Heart left ventricle (tissue), 16 donors: ENCODE measurements around the gene PIK3R6. TPM values are rescaled to one million over a fixed set of nuclear protein-coding genes. Genes with fewer than 3 reads are reported as not detected.

Experiments used
- ATAC-seq, 4 donors: fragments of 200-7000 bp; cut with Tn5 transposase; one replicate each; pipeline ENCODE4 v1.9.1; 2020 to 2022; ENCODE audit warnings: moderate library complexity in 4 of 4, mild to moderate bottlenecking in 3 of 4, moderate number of reproducible peaks in 1 of 4
- DNase-seq, 5 donors: peaks; one replicate each; pipeline ENCODE4 v3.0.0-alpha.2; 2020
- H3K27ac ChIP-seq, 12 donors: fragments of 200-600 bp; sonication (generic) in 4 of 12; one replicate each; pipeline versions ENCODE4 v1.5.0 to v1.8.0; 2016 to 2022; ENCODE audit warnings: mild to moderate bottlenecking in 2 of 12
- H3K27me3 ChIP-seq, 9 donors: fragments of 200-600 bp; sonication (generic) in 2 of 9; one replicate each; pipeline versions ENCODE4 v1.5.1 to v1.8.0; 2016 to 2022; ENCODE audit warnings: mild to moderate bottlenecking in 3 of 9
- H3K36me3 ChIP-seq, 9 donors: fragments of 200-600 bp; sonication (generic) in 2 of 9; one replicate each; pipeline versions ENCODE4 v1.5.0 to v1.8.0; 2018 to 2022; ENCODE audit warnings: mild to moderate bottlenecking in 2 of 9
- H3K4me1 ChIP-seq, 12 donors: fragments of 200-600 bp; sonication (generic) in 4 of 12; one replicate each; pipeline versions ENCODE4 v1.5.0 to v1.8.0; 2016 to 2022; ENCODE audit warnings: mild to moderate bottlenecking in 3 of 12
- H3K4me3 ChIP-seq, 12 donors: fragments of 200-600 bp; sonication (generic) in 4 of 12; one replicate each; pipeline versions ENCODE4 v1.5.0 to v1.8.0; 2017 to 2022; ENCODE audit warnings: mild to moderate bottlenecking in 9 of 12, moderate library complexity in 4 of 12
- H3K9me3 ChIP-seq, 12 donors: fragments of 200-600 bp; sonication (generic) in 4 of 12; one replicate each; pipeline versions ENCODE4 v1.5.0 to v1.8.0; 2016 to 2022; ENCODE audit warnings: mild to moderate bottlenecking in 1 of 12
- POLR2A ChIP-seq, 2 donors: fragments of 450-650 bp; IDR thresholded peaks; one replicate each; pipeline ENCODE4 v1.6.1; 2017; ENCODE audit warnings: antibody characterized with exemption in 2 of 2, mild to moderate bottlenecking in 2 of 2, moderate library complexity in 2 of 2
- WGBS, 4 donors: extraction: QIAGEN DNeasy Blood & Tissue Kit in 2 of 4; methylation state at CpG; one replicate each; pipeline versions ENCODE4 v1.1.5 to v1.1.7; 2013 to 2018; 5-methylcytosine and 5-hydroxymethylcytosine counted together
- intact Hi-C, 10 donors: fragments of 100-400 bp; cut with DNase I; formaldehyde crosslinking; loops; one replicate each; pipeline versions ENCODE4 v1.11.1 to v1.14.2; 2022
- polyA plus RNA-seq, 2 donors: library from polyadenylated mRNA; stranded (reverse); fragments of 200-250 nt; gene quantifications; one replicate each; pipeline ENCODE4 v1.2.3, GENCODE V29; 2013
- total RNA-seq, 9 donors: library from RNA; depleted of rRNA in 2 of 9; stranded (reverse); fragments of >200 nt in 2 of 9; fragmentation: NEBNext Ultra II Directional in 3 of 9; extraction: Animal tissue kit (Norgen Biotek cat#: 25700) in 3 of 9; gene quantifications; one replicate each; pipeline versions ENCODE4 v1.1.0 to v1.2.4, GENCODE V29; 2016 to 2023
- TF ChIP-seq, protein P1 (sequence below), 12 donors: fragments of 200-600 bp; sonication (generic) in 4 of 12; IDR thresholded peaks; one replicate each; pipeline versions ENCODE4 v1.5.0 to v1.8.0; 2018 to 2022; ENCODE audit warnings: antibody characterized with exemption in 12 of 12, mild to moderate bottlenecking in 5 of 12
- donor health status: ischemic (EF 13 %, LVEDD 7.1; RV severe dilation, severe dysfunction).
- donor health status: healthy with polysubstance abuse.
- donor health status: DM: no; HTN: yes; CAD: no.
- donor health status: DM: no; HTN: no; CAD: no.
- donor health status: ischemic (EF 25% LVEDD 6.9; RV normal size, moderate dysfunction).
- donor health status: ischemic (EF 25% LVEDD 5.7; RV mildly dilated, moderate dysfunction).
- donor health status: healthy.
- donor health status: DM: yes; HTN: yes; CAD: no.
- donor health status: ischemic (EF 35%, LVEDD 5.7; RV mildly dilated, moderate dysfunction).
- donor health status: nonischemic (EF 11% LVEDD 7.7; RV severe dilation, severe dysfunction).
- donor health status: DM: yes; HTN: yes; CAD: no.
- donor health status: PGD.
- donor health status: ischemic (EF 29% LVEDD 5.4; RV normal size, mild dysfunction).
- donor health status: nonischemic (EF 23%, LVEDD 6.1; RV moderate dilation, normal function).

The PIK3R6 gene
- total and polyA plus RNA-seq, 11 donors, result 0.21 to 5.4 (median 1.0) TPM

DNA sequence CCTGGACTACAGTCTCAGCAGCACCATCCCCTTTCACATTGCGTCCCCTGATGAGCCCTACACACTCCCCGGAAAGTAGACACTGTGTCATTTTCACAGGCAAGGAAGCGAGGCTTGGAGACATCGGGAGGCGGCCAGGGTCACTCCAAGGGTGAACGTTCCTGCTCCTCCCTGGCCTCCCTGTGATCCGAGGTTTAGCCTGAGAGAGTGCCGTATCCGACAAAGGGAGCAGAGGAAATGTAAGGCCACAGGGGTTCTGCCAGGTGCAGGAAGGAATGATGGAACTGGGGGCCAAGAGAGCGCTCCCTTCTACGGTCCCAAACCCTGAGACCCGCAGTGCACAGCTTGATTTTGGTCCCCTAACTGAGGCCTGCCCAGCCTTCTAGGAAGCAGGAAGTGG lies 8.0 kb upstream of the PIK3R6 start:
- 74 to 84% (median 80%) methylated on average over 12 of the region's 12 CpGs for WGBS, 4 donors

DNA sequence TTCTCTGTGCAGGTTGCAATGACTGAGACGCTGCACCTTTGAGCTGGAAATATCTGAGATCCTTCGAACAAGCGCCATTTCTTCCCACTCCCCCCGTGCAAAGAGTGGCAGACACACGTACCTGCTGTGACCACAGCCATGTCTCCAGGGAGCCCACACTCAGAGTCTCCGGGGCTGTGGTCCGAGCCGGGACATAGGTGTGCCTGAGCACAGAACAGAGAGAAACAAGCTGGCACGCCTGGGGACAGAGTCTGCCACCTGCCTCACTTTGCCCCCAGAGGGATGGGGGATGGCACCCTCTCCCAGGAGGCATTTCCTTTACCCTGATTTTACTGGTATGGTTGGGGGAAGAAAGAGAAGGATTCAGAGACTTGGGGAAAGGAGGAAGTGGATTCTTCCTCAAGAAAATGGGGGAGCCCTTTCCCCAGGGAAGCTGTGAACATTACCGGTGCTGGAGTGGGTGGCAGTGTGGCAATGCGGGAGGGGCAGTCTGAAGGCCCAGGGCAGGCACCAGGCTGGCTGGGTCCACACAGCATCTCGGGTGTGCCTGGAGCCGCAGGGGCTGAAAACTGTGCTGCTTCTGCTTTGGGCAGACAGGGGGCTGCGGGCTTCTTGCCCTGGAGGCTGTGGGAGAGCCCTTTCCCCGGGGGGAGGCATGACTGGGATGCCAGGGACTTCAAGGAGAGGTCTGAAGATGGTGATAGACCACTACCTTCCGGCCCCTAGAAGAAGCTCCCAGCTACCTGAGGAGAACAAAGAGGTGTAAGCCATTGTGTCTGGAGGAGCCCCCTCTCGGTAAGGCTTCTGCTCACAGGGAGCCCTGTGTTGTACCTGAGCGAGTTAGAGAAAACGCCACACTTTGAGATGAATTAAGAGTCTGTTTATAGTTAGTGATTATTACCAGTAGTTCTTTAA lies 6.6 kb upstream of the PIK3R6 start:
- peaks cover 0 to 27% (median 0%) of the 10 kb centered on the region in 9 donors for H3K27me3 ChIP-seq
- ATAC-seq, result no peak
- H3K9me3 ChIP-seq, result no peaks in the 10 kb centered on the region
- intact Hi-C loops, result no loop called here
- H3K36me3 ChIP-seq, result peaks cover 0 to 4% (median 0%) of the 10 kb centered on the region in 9 donors
- no peak for TF ChIP-seq POLR2A (IDR thresholded peaks at IDR 0.05)
- TF ChIP-seq, protein P1, sequence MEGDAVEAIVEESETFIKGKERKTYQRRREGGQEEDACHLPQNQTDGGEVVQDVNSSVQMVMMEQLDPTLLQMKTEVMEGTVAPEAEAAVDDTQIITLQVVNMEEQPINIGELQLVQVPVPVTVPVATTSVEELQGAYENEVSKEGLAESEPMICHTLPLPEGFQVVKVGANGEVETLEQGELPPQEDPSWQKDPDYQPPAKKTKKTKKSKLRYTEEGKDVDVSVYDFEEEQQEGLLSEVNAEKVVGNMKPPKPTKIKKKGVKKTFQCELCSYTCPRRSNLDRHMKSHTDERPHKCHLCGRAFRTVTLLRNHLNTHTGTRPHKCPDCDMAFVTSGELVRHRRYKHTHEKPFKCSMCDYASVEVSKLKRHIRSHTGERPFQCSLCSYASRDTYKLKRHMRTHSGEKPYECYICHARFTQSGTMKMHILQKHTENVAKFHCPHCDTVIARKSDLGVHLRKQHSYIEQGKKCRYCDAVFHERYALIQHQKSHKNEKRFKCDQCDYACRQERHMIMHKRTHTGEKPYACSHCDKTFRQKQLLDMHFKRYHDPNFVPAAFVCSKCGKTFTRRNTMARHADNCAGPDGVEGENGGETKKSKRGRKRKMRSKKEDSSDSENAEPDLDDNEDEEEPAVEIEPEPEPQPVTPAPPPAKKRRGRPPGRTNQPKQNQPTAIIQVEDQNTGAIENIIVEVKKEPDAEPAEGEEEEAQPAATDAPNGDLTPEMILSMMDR (IDR thresholded peaks at IDR 0.05), result no peak
- no peak for DNase-seq
- 56 to 73% (median 67%) methylated on average over 17 to 19 of the region's 19 CpGs for WGBS, 4 donors
- H3K27ac ChIP-seq, result no peak overlapping the region
- H3K4me3 ChIP-seq, result no peak overlapping the region
- peaks cover 0 to 23% (median 5%) of the 10 kb centered on the region in 12 donors for H3K4me1 ChIP-seq

More for the DNA sequence above, 8.0 kb upstream of the PIK3R6 start:
- Histone ChIP-seq H3K4me1 (peaks cover 0 to 16% (median 5%) of the 10 kb centered on the region in 12 donors), H3K36me3 (peaks cover 0 to 15% (median 0%) of the 10 kb centered on the region in 9 donors), H3K27me3 (peaks cover 0 to 27% (median 0%) of the 10 kb centered on the region in 9 donors), H3K27ac (no peak overlapping the region), H3K4me3 (no peak overlapping the region), H3K9me3 (no peaks in the 10 kb centered on the region)
- ATAC-seq (no peak), DNase-seq (no peak)
- TF ChIP-seq, protein P1 (IDR thresholded peaks at IDR 0.05), result no peak
- TF ChIP-seq POLR2A (IDR thresholded peaks at IDR 0.05), result no peak
- intact Hi-C loops, result no loop called here

- ATAC-seq (peak in 2 of 4 donors; percentile 31 to 71), DNase-seq (peak in 2 of 5 donors; percentile 29 to 44)
- 40 to 51% (median 47%) methylated on average over 15 to 17 of the region's 17 CpGs for WGBS, 4 donors
Measured at GRCh38 chr17:8872705-8873435, 5.4 kb upstream of the PIK3R6 start.

More at GRCh38 chr17:8872705-8873435, 5.4 kb upstream of the PIK3R6 start:
- Histone ChIP-seq H3K27ac (no peak overlapping the region), H3K36me3 (no peaks in the 10 kb centered on the region), H3K9me3 (no peaks in the 10 kb centered on the region), H3K4me1 (peaks cover 0 to 35% (median 5%) of the 10 kb centered on the region in 12 donors), H3K27me3 (peaks cover 0 to 27% (median 0%) of the 10 kb centered on the region in 9 donors), H3K4me3 (no peak overlapping the region)
- TF ChIP-seq POLR2A (IDR thresholded peaks at IDR 0.05), result no peak
- TF ChIP-seq, protein P1 (IDR thresholded peaks at IDR 0.05), result no peak
- intact Hi-C loops, result no loop called here
